Mesothelial cell of epicardium (in vitro differentiated cells): Measurements from ENCODE around the gene ROM1. TPM values are rescaled to one million over a fixed set of nuclear protein-coding genes. Genes with fewer than 3 reads are reported as not detected.

Experiments
- DNase-seq, 2 experiments: peaks; one replicate each; pipeline ENCODE4 v3.0.0; 2021; ENCODE audit warnings: low spot score in 2 of 2; ENCODE audit not compliant: unreplicated experiment in 2 of 2
- H3K27ac Mint-ChIP-seq: 2 replicates; pipeline ENCODE4 v1.8.0; 2021; ENCODE audit warnings: mixed read lengths
- H3K27me3 Mint-ChIP-seq: 2 replicates; pipeline ENCODE4 v1.8.0; 2021; ENCODE audit warnings: low read depth, mixed read lengths
- H3K36me3 Mint-ChIP-seq: 2 replicates; pipeline ENCODE4 v1.8.0; 2021; ENCODE audit warnings: mixed read lengths
- H3K4me1 Mint-ChIP-seq: 2 replicates; pipeline ENCODE4 v1.8.0; 2021; ENCODE audit warnings: mixed read lengths
- H3K4me3 Mint-ChIP-seq: 2 replicates; pipeline ENCODE4 v1.8.0; 2021; ENCODE audit warnings: mild to moderate bottlenecking, moderate library complexity, mixed read lengths
- H3K9me3 Mint-ChIP-seq: 2 replicates; pipeline ENCODE4 v1.8.0; 2021; ENCODE audit warnings: mixed read lengths
- CTCF ChIP-seq: fragments of 200-600 bp; sonication (generic); IDR thresholded peaks from one replicate; pipeline ENCODE4 v1.5.0; 2021; ENCODE audit warnings: antibody characterized with exemption; ENCODE audit not compliant: unreplicated experiment
- total RNA-seq: library from RNA; stranded (reverse); gene quantifications from 3 replicates; pipeline ENCODE4 v1.2.1, GENCODE V29; 2021

ROM1 gene
- total RNA-seq, 1 donor from 2014 or later = 2.5 TPM

GRCh38 chr11:62572431-62572830, 40.6 kb upstream of the ROM1 start:
- Mint-ChIP-seq H3K4me1 (peaks cover 54% of the 10 kb centered on the region), H3K27me3 (no peaks in the 10 kb centered on the region), H3K27ac (peak overlapping the region; percentile 99), H3K4me3 (peak overlapping the region; percentile 97), H3K36me3 (peaks cover 31% of the 10 kb centered on the region), H3K9me3 (no peaks in the 10 kb centered on the region)
- no peak for TF ChIP-seq CTCF
- no peak for DNase-seq

GRCh38 chr11:62573006-62573591, 40.0 kb upstream of the ROM1 start:
- peaks cover 55% of the 10 kb centered on the region for H3K4me1 Mint-ChIP-seq

DNA sequence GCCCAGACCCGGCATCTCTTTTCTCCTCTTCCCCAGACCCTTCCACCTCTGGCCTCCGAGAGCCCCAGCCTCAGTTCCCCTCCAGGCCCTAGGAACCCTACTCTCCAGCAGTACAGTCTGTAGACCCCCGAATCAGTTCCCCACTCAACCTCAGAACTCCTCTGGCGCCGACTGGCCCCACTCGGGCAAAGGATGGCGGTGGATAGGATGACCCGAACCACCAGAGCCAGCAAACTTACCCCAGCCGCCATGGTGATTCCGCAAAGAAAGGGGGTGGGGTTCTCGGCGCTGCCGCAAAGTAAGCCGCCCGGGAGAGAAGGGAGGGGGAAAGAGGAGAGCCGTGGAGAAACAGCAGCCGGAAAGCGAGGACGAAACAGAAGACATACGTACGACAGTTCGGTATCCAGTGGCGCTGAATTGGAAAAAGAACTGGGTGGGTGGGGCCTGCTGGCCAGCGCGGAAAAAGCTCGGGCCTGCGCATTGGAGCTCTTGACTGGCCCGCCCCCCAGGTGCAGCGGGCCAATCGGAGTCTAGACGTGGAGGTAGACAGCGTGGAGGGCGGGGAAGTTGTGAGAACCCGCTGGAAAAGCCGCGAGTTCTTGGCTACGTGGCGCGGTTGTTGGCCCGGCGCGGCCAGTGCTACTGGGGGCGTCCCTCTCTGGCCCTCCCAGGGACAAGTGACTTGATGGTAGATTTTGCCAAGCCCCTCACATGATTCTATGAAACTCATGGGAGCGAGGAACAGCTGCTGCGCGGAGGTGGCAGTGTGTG, 39.3 kb upstream of the ROM1 start, which contains the start of gene EEF1G:
EEF1G (minus strand) TSS at position 300 of the 771 bp plus-strand sequence; CDS start at position 251, 49 bp downstream.
- peak within 1 kb of the TSS; percentile 99 for H3K27ac Mint-ChIP-seq
- H3K9me3 Mint-ChIP-seq = no peaks in the 10 kb centered on the region
- TF ChIP-seq CTCF = no peak
- H3K4me1 Mint-ChIP-seq = peaks cover 55% of the 10 kb centered on the region
- peak; percentile 96 to 97 for DNase-seq
- H3K27me3 Mint-ChIP-seq = no peaks in the 10 kb centered on the region
- H3K36me3 Mint-ChIP-seq = peaks cover 30% of the 10 kb centered on the region
- peak within 1 kb of the TSS; percentile 97 for H3K4me3 Mint-ChIP-seq

More at GRCh38 chr11:62573006-62573591, 40.0 kb upstream of the ROM1 start:
- no peak for TF ChIP-seq CTCF
- no peaks in the 10 kb centered on the region for H3K27me3 Mint-ChIP-seq
- H3K9me3 Mint-ChIP-seq = no peaks in the 10 kb centered on the region
- peak in 1 of 2 experiments; percentile 53 for DNase-seq
- H3K27ac Mint-ChIP-seq = peak overlapping the region; percentile 99
- H3K4me3 Mint-ChIP-seq = peak overlapping the region; percentile 97
- H3K36me3 Mint-ChIP-seq = peaks cover 32% of the 10 kb centered on the region

- peaks cover 28% of the 10 kb centered on the region for H3K36me3 Mint-ChIP-seq
- no peaks in the 10 kb centered on the region for H3K27me3 Mint-ChIP-seq
- TF ChIP-seq CTCF = no peak
- peak overlapping the region; percentile 97 for H3K4me3 Mint-ChIP-seq
- no peaks in the 10 kb centered on the region for H3K9me3 Mint-ChIP-seq
- peak; percentile 37 to 52 for DNase-seq
- peak overlapping the region; percentile 99 for H3K27ac Mint-ChIP-seq
- H3K4me1 Mint-ChIP-seq = peaks cover 55% of the 10 kb centered on the region
Observed at GRCh38 chr11:62574363-62575071, 38.5 kb upstream of the ROM1 start.

- H3K4me1 Mint-ChIP-seq = peaks cover 54% of the 10 kb centered on the region
- H3K9me3 Mint-ChIP-seq = no peaks in the 10 kb centered on the region
- H3K27me3 Mint-ChIP-seq = no peaks in the 10 kb centered on the region
- peak overlapping the region; percentile 99 for H3K27ac Mint-ChIP-seq
- DNase-seq = no peak
- peak overlapping the region; percentile 97 for H3K4me3 Mint-ChIP-seq
- H3K36me3 Mint-ChIP-seq = peaks cover 24% of the 10 kb centered on the region
- no peak for TF ChIP-seq CTCF
Observed at GRCh38 chr11:62575156-62575555, 37.9 kb upstream of the ROM1 start.
